ENCODE measurements around the gene ZYG11B. TPM values are rescaled to one million over a fixed set of nuclear protein-coding genes. Genes with fewer than 3 reads are reported as not detected.

Gene ZYG11B
- total and polyA plus RNA-seq, 2 experiments from 2014 or later = 5.4 to 34.4 TPM

DNA sequence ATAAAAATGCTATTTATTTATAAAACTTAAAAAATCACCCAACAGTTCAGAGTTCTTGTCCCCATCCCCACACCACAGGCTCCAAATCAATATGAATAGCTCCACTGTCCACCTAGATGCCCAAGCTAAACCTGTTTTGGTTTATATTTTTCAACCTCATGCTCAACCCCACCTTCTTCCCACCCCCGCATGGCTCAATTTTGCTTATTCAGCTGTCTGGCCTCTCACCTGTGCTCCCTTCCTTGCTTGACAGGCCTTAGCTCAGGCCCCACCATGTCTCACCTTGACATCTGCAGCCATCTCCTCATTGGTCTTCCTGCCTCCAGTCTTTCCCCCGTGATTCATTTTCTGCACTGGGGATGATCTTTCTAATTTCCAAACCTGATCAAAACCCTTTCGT is 45.9 kb upstream of the ZYG11B start:
- Histone ChIP-seq H3K4me1 (ENCODE audit: insufficient read depth) (no peaks in the 10 kb centered on the region), H4K20me1 (ENCODE audit: insufficient read depth, poor library complexity, severe bottlenecking) (no peaks in the 10 kb centered on the region), H3K9me3 (ENCODE audit: low read depth) (no peaks in the 10 kb centered on the region), H3K27ac (no peak overlapping the region), H3K9me2 (replicated peaks; ENCODE audit: insufficient read depth) (no peaks in the 10 kb centered on the region), H3K4me2 (no peak overlapping the region), H3K27me3 (no peaks in the 10 kb centered on the region), H3K79me2 (no peaks in the 10 kb centered on the region), H2AFZ (no peak overlapping the region), H3K4me3 (no peak overlapping the region), H3K36me3 (replicated peaks; ENCODE audit: insufficient read depth, low read depth) (no peaks in the 10 kb centered on the region)
- DNase-seq (ENCODE audit: low spot score) = no peak
- WGBS (ENCODE audit: low lambda C conversion rate, missing lambda C conversion rate) = 100% methylated on average over 3 of the region's 3 CpGs
- no peak for TF ChIP-seq EZH2phosphoT487 (IDR thresholded peaks at IDR 0.05; ENCODE audit: low read depth, severe bottlenecking, unreplicated experiment)
- TF ChIP-seq EZH2 (IDR thresholded peaks at IDR 0.05; ENCODE audit: borderline replicate concordance) = no peak
- TF ChIP-seq CTCF (IDR thresholded peaks at IDR 0.05; ENCODE audit: poor library complexity) = no peak

- Histone ChIP-seq H3K27ac (no peak overlapping the region), H3K9me3 (ENCODE audit: low read depth) (no peaks in the 10 kb centered on the region), H3K79me2 (no peaks in the 10 kb centered on the region), H3K4me2 (no peak overlapping the region), H3K9me2 (replicated peaks; ENCODE audit: insufficient read depth) (no peaks in the 10 kb centered on the region), H3K4me3 (no peak overlapping the region), H3K36me3 (replicated peaks; ENCODE audit: insufficient read depth, low read depth) (no peaks in the 10 kb centered on the region), H4K20me1 (ENCODE audit: insufficient read depth, poor library complexity, severe bottlenecking) (no peaks in the 10 kb centered on the region), H3K4me1 (ENCODE audit: insufficient read depth) (no peaks in the 10 kb centered on the region), H2AFZ (no peak overlapping the region), H3K27me3 (no peaks in the 10 kb centered on the region)
- WGBS (ENCODE audit: low lambda C conversion rate, missing lambda C conversion rate) = 97% methylated on average over 4 of the region's 4 CpGs
- TF ChIP-seq CTCF (IDR thresholded peaks at IDR 0.05; ENCODE audit: poor library complexity) (no peak), EZH2 (IDR thresholded peaks at IDR 0.05; ENCODE audit: borderline replicate concordance) (no peak), EZH2phosphoT487 (IDR thresholded peaks at IDR 0.05; ENCODE audit: low read depth, severe bottlenecking, unreplicated experiment) (no peak)
- no peak for DNase-seq (ENCODE audit: low spot score)
Measured at GRCh38 chr1:52681136-52681535, 45.1 kb upstream of the ZYG11B start.

GRCh38 chr1:52683367-52683940 is 42.8 kb upstream of the ZYG11B start:
- no peak overlapping the region for H3K4me3 ChIP-seq
- H3K4me1 ChIP-seq (ENCODE audit: insufficient read depth) = no peaks in the 10 kb centered on the region
- no peaks in the 10 kb centered on the region for H3K9me3 ChIP-seq (ENCODE audit: low read depth)
- no peaks in the 10 kb centered on the region for H3K36me3 ChIP-seq (replicated peaks; ENCODE audit: insufficient read depth, low read depth)
- H3K27ac ChIP-seq = no peak overlapping the region
- no peak overlapping the region for H2AFZ ChIP-seq
- H3K9me2 ChIP-seq (replicated peaks; ENCODE audit: insufficient read depth) = no peaks in the 10 kb centered on the region
- no peaks in the 10 kb centered on the region for H3K79me2 ChIP-seq
- no peak for DNase-seq (ENCODE audit: low spot score)
- 96% methylated on average over 4 of the region's 4 CpGs for WGBS (ENCODE audit: low lambda C conversion rate, missing lambda C conversion rate)
- H4K20me1 ChIP-seq (ENCODE audit: insufficient read depth, poor library complexity, severe bottlenecking) = no peaks in the 10 kb centered on the region
- H3K4me2 ChIP-seq = no peak overlapping the region
- TF ChIP-seq EZH2phosphoT487 (IDR thresholded peaks at IDR 0.05; ENCODE audit: low read depth, severe bottlenecking, unreplicated experiment) = no peak
- H3K27me3 ChIP-seq = no peaks in the 10 kb centered on the region

DNA sequence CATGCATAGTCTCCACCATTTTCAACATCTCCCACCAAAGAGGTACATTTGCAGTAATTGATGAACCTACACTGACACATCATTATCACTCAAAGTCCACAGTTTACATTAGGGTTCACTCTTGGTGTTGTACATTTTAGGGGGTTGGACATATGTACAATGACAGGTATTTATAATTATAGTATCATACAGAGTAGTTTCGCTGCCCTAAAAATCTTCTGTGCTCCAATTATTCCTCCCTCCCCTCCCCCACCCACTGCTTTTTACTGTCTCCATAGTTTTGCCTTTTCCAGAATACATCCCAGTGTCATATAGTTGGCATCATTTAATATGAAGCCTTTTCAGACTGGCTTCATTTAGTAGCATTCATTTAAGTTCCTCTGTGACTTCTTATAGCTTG is 41.7 kb upstream of the ZYG11B start:
- Histone ChIP-seq H3K4me1 (ENCODE audit: insufficient read depth) (no peaks in the 10 kb centered on the region), H3K36me3 (replicated peaks; ENCODE audit: insufficient read depth, low read depth) (no peaks in the 10 kb centered on the region), H3K4me3 (no peak overlapping the region), H3K27me3 (no peaks in the 10 kb centered on the region), H3K79me2 (no peaks in the 10 kb centered on the region), H4K20me1 (ENCODE audit: insufficient read depth, poor library complexity, severe bottlenecking) (no peaks in the 10 kb centered on the region), H3K27ac (no peak overlapping the region), H3K9me3 (ENCODE audit: low read depth) (no peaks in the 10 kb centered on the region), H3K9me2 (replicated peaks; ENCODE audit: insufficient read depth) (no peaks in the 10 kb centered on the region), H2AFZ (no peak overlapping the region), H3K4me2 (no peak overlapping the region)
- TF ChIP-seq CTCF (IDR thresholded peaks at IDR 0.05; ENCODE audit: poor library complexity) (no peak), EZH2 (IDR thresholded peaks at IDR 0.05; ENCODE audit: borderline replicate concordance) (no peak), EZH2phosphoT487 (IDR thresholded peaks at IDR 0.05; ENCODE audit: low read depth, severe bottlenecking, unreplicated experiment) (no peak)
- WGBS (ENCODE audit: low lambda C conversion rate, missing lambda C conversion rate) = 92% methylated on average over 1 of the region's 1 CpG
- no peak for DNase-seq (ENCODE audit: low spot score)

Measured in hepatocyte (in vitro differentiated cells).